HAP-1 (cell line): ENCODE measurements around the gene RNASE2.
"Not testable (repeated sequence)": the region's sequence is repeated elsewhere in the genome, so short reads cannot be mapped to it uniquely, and the experiment has no call there.

Experiments
- DNase-seq, 2 experiments: peaks; one replicate each; pipeline ENCODE4 v3.0.0-alpha.2; 2016 to 2020; ENCODE audit warnings: low spot score in 2 of 2
- H3K27me3 ChIP-seq: fragments of 250-450 bp; sonication (Bioruptor Pico); 2 replicates; pipeline ENCODE4 v1.5.1; 2020; ENCODE audit warnings: low read depth, mild to moderate bottlenecking, moderate library complexity
- H3K36me3 ChIP-seq: fragments of 250-450 bp; sonication (Bioruptor Pico); replicated peaks from 2 replicates; pipeline ENCODE4 v1.5.1; 2020; ENCODE audit warnings: mild to moderate bottlenecking
- H3K4me1 ChIP-seq: fragments of 250-450 bp; sonication (Bioruptor Pico); 2 replicates; pipeline ENCODE4 v1.5.1; 2020; ENCODE audit warnings: mild to moderate bottlenecking
- H3K4me3 ChIP-seq: fragments of 250-450 bp; sonication (Bioruptor Pico); 2 replicates; pipeline ENCODE4 v1.5.1; 2020; ENCODE audit warnings: mild to moderate bottlenecking, moderate library complexity
- H3K9me3 ChIP-seq: fragments of 250-450 bp; sonication (Bioruptor Pico); 2 replicates; pipeline ENCODE4 v1.5.1; 2020; ENCODE audit warnings: mild to moderate bottlenecking, moderate library complexity
- in situ Hi-C: fragments of 300-500 bp; cut with MboI; formaldehyde crosslinking; loops from 3 replicates; pipeline ENCODE4 v1.14.3; 2020; ENCODE audit warnings: low sequenced_read_pairs, inconsistent platforms, mixed read lengths

RNASE2 gene

GRCh38 chr14:20954736-20955537 is at the start of gene RNASE2:
Gene RNASE2 (plus strand): TSS chr14:20955487. CDS start chr14:20955772, 285 bp downstream.
- DNase-seq, in situ Hi-C loops, H3K4me3 ChIP-seq, H3K36me3 ChIP-seq, H3K9me3 ChIP-seq, H3K4me1 ChIP-seq: not testable (repeated sequence)
- H3K27me3 ChIP-seq, result peaks cover 17% of the 10 kb centered on the region

GRCh38 chr14:20905676-20906075 is 49.6 kb upstream of the RNASE2 start:
- H3K9me3 ChIP-seq, result no peaks in the 10 kb centered on the region
- no peaks in the 10 kb centered on the region for H3K4me1 ChIP-seq
- DNase-seq, result no peak
- H3K27me3 ChIP-seq, result 0 out of 2 replicates have a peak, but pooled peaks cover 2% of the 10 kb centered on the region
- in situ Hi-C loops, result no loop called here
- no peak overlapping the region for H3K4me3 ChIP-seq
- no peaks in the 10 kb centered on the region for H3K36me3 ChIP-seq

DNA sequence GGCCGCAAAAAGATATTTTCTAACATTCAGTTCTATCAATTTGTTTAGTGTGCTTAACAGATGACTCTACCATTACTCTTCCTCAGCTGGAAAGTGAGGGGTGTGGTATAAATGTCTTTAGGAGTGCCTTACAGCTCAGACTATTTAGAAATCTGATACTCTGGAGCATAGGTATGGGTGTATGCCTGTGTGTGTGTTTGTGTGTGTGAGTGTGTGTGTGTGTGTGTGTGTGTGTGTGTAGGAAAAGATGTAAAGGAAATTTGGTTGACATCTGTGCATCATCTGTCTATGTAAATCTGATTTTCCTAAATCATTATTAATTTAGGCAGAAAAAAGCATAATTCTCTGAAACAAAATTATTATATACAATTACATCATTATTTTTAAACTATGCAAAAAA is 48.1 kb upstream of the RNASE2 start:
- Histone ChIP-seq H3K4me3 (no peak overlapping the region), H3K36me3 (no peaks in the 10 kb centered on the region), H3K4me1 (no peaks in the 10 kb centered on the region), H3K9me3 (no peaks in the 10 kb centered on the region), H3K27me3 (no peaks in the 10 kb centered on the region)
- in situ Hi-C loops, result no loop called here
- DNase-seq, result no peak

DNA sequence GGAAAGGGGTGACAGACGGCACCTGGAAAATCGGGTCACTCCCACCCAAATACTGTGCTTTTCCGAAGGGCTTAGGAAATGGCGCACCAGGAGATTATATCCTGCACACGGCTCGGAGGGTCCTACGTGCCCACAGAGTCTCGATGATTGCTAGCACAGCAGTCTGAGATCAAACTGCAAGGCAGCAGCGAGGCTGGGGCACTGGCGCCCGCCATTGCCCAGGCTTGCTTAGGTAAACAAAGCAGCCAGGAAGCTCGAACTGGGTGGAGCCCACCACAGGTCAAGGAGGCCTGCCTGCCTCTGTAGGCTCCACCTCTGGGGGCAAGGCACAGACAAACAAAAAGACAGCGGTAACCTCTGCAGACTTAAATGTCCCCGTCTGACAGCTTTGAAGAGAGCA is 44.5 kb upstream of the RNASE2 start:
- H3K36me3 ChIP-seq, H3K27me3 ChIP-seq, in situ Hi-C loops, H3K4me1 ChIP-seq, H3K4me3 ChIP-seq, H3K9me3 ChIP-seq, DNase-seq: not testable (repeated sequence)

GRCh38 chr14:20919038-20919756 is 36.1 kb upstream of the RNASE2 start:
- in situ Hi-C loops, H3K27me3 ChIP-seq, H3K4me3 ChIP-seq, H3K9me3 ChIP-seq, DNase-seq, H3K4me1 ChIP-seq, H3K36me3 ChIP-seq: not testable (repeated sequence)

DNA sequence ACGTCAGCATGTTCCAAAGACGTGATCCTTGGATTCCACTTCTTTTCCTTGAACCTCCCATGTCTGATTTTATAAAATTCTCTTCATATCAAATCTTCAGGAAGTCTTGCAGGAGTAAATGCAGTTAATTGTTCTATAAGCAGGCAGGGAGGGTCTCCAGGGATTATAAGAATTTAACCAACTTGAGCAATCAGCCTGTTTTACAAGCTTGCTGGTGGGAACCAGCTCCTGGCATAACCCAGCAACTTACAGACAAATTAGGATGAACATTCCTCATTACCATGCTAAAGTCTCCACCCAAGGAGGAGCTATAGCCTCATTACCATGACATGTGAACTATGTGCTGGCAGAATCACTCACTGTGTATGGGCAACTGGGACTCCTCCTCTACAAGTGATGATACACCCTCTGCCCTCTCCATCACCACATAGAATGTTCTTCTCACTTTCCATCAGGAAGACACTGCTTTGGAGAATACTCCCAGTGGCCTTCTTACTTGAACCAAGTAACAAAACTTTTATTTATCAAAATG is 31.5 kb upstream of the RNASE2 start:
- H3K4me1 ChIP-seq, H3K27me3 ChIP-seq, H3K36me3 ChIP-seq, H3K4me3 ChIP-seq, H3K9me3 ChIP-seq, DNase-seq, in situ Hi-C loops: not testable (repeated sequence)

GRCh38 chr14:20934148-20934762 is 21.0 kb upstream of the RNASE2 start:
- no peak overlapping the region for H3K4me3 ChIP-seq
- H3K9me3 ChIP-seq, result no peaks in the 10 kb centered on the region
- H3K4me1 ChIP-seq, result no peaks in the 10 kb centered on the region
- DNase-seq, result peak in 1 of 2 experiments; percentile 64
- H3K36me3 ChIP-seq, result no peaks in the 10 kb centered on the region
- in situ Hi-C loops, result no loop called here
- H3K27me3 ChIP-seq, result peaks cover 4% of the 10 kb centered on the region; the same call in 1 of the 2 replicates

DNA sequence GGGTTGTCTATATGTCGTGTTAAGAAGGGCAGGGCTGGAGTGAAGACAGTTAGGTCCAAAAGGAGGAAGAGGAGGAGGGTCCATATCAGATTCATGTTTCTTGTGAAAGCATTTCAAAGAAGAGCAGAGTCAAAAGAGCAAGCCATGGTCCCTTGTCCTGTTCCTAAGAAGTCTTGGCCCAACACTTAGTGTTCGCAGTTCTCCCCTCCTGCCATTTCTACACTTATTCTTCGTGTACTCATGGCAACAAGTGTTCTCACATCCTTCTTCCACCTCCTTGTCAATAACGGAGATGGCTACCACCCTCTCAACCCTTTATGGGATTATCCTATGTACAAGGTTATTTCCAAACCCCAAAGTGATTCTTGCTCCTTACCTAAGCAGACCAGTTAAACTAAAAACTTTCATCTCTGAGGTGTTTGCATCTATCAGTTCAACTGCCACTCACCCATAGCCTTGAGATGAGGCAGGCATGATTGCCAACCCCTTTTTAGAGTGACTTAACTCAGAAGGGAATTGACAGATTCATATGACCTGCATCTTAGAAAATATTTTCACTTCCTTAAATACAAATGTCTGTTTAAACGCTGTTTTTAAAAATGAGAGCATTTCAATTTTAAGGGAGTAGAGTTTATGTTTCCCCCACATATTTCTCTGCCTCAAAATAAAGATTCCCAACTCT is 19.8 kb upstream of the RNASE2 start:
- in situ Hi-C loops, result no loop called here
- Histone ChIP-seq H3K36me3 (no peaks in the 10 kb centered on the region), H3K27me3 (no peaks in the 10 kb centered on the region), H3K4me3 (no peak overlapping the region), H3K9me3 (no peaks in the 10 kb centered on the region), H3K4me1 (no peaks in the 10 kb centered on the region)
- no peak for DNase-seq

- in situ Hi-C loops, H3K4me3 ChIP-seq, DNase-seq, H3K4me1 ChIP-seq, H3K9me3 ChIP-seq, H3K36me3 ChIP-seq, H3K27me3 ChIP-seq: not testable (repeated sequence)
Observed at GRCh38 chr14:20945146-20945545, 10.1 kb upstream of the RNASE2 start.

DNA sequence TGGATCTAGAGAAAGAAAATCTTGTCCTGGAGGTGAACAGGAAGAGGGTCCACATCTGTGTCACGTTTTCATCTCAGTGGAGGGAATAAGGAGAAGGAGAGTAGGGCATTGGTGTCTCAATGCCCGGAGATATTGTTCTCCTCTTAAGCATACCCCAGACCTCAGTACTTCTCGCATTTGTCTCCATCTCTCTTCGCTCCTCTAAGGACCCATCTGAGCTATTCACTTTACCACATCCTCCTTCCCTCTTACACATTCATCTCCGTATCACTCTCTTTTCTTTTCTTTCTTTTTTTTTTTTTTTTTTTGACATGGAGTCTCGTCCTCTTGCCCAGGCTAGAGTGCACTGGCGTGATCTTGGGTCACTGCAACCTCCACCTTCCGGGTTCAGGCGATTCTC is 8.6 kb upstream of the RNASE2 start:
- H3K27me3 ChIP-seq, H3K36me3 ChIP-seq, DNase-seq, in situ Hi-C loops, H3K4me3 ChIP-seq, H3K9me3 ChIP-seq, H3K4me1 ChIP-seq: not testable (repeated sequence)

DNA sequence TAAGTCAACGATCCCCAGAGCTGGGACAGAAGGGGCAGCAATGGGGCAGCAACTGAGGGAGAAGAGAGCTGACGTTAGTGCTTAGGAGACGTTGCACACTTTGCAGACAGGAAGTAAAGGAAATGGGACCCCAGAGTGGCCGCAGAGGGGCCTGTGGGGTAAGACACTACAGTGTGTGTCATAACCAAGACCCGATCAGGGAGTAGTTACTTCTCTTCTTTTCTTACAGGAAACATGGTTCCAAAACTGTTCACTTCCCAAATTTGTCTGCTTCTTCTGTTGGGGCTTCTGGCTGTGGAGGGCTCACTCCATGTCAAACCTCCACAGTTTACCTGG is 219 bp downstream of the RNASE2 start:
- H3K4me3 ChIP-seq, in situ Hi-C loops, H3K9me3 ChIP-seq, H3K36me3 ChIP-seq, H3K4me1 ChIP-seq, DNase-seq: not testable (repeated sequence)
- H3K27me3 ChIP-seq, result peaks cover 17% of the 10 kb centered on the region

GRCh38 chr14:20956376-20956976 is 1.2 kb downstream of the RNASE2 start:
- in situ Hi-C loops, result no loop called here
- H3K27me3 ChIP-seq, result peaks cover 17% of the 10 kb centered on the region
- no peak overlapping the region for H3K4me3 ChIP-seq
- peaks cover 4% of the 10 kb centered on the region for H3K4me1 ChIP-seq
- H3K9me3 ChIP-seq, result no peaks in the 10 kb centered on the region
- no peak for DNase-seq
- H3K36me3 ChIP-seq, result no peaks in the 10 kb centered on the region

DNA sequence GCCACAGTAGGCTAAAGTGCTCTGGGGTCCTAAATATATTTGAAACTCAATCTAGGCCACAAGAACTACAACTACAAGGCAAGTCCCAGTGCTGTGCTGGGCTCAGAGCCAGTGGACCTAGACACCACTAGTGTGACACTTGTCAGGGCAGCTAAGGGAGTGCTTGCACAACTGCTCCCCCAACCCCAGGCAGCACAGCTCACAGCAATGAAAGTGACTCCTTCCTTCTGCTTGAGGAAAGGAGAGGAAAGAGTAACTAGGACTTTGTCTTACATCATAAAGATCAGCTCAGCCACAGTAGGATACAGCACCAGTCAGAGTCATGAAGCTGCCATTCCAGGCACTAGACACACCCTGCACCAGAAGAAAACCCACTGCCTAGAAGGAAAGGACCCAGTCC is 3.7 kb downstream of the RNASE2 start:
- in situ Hi-C loops, H3K36me3 ChIP-seq, DNase-seq: not testable (repeated sequence)

More for the DNA sequence above, 3.7 kb downstream of the RNASE2 start:
- H3K9me3 ChIP-seq, H3K4me3 ChIP-seq, H3K4me1 ChIP-seq: not testable (repeated sequence)
- peaks cover 11% of the 10 kb centered on the region; the same call in 1 of the 2 replicates for H3K27me3 ChIP-seq
